Muscle of back (tissue), 11 donors: ENCODE data around the gene TCF4. TPM values are rescaled to one million over a fixed set of nuclear protein-coding genes. Genes with fewer than 3 reads are reported as not detected.

Source experiments
- DNase-seq, 3 donors: peaks; one replicate each; pipeline versions ENCODE4 v3.0.0 to v3.0.0-alpha.2; 2013
- polyA plus RNA-seq, 10 donors: library from polyadenylated mRNA; unstranded; fragments of 120-200 nt; gene quantifications; one replicate each; pipeline ENCODE4 v1.2.1, GENCODE V29; 2013; ENCODE audit not compliant: insufficient read length in 10 of 10

The TCF4 gene
- polyA plus RNA-seq, 10 donors: 96.8 to 173 (median 130) TPM

DNA sequence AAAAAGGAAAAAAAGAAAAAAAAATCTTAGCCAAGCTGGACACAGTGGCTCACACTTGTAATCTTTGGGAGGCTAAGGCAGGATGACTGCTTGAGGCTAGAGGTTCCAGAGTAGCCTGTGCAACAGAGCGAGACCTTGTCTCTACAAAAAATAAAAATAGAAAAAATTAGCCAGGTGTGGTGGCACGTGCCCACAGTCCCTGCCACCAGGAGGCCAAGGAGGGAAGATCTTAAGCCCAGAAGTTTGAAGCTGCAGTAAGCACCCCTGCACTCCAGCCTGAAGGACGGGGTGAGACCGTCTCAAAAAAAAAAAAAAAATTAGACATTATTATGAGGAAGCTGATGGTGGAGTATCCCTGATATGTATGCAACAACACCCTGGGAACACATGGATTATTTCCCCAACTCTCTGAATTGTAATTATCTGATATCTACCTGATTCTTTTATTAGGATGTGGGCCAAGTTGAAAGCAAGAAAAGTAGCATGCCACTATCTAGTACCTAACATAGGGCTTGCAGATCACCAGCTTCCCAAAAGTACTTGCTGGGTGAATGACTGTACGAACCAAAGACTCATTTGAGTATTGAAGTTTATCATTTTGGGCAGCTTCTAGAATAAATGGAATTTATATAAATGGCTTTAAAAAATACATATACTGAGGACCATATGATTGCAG, 140.9 kb downstream of the TCF4 start:
- no peak for DNase-seq

- DNase-seq: no peak
Measured at GRCh38 chr18:55444536-55444935, 143.5 kb downstream of the TCF4 start.

GRCh38 chr18:55443776-55444175, 144.2 kb downstream of the TCF4 start:
- no peak for DNase-seq

GRCh38 chr18:55442561-55442960, 145.4 kb downstream of the TCF4 start:
- DNase-seq: no peak

DNA sequence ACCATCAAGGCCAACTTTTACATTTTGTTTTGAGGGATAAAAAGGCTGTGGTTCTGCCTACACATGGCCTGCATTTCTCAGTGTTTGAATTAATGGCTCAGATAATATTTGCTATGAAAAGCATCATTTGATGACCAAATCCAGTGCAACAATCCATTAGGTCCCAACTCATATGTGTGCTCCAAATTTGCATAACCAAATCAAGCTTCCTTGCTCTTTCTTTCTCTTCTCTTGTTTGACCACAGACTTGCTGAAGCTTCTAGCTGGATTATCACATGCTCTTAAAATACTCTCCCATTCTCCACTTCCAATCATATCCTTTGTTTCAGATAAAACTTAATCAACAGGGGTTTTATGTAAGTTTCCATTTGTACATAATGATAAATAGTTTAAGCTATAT, 147.0 kb downstream of the TCF4 start:
- DNase-seq: no peak

- DNase-seq: no peak
Measured at GRCh38 chr18:55439056-55439455, 148.9 kb downstream of the TCF4 start.

GRCh38 chr18:55435592-55435991, 152.4 kb downstream of the TCF4 start:
- DNase-seq: no peak

GRCh38 chr18:55433648-55434047, 154.3 kb downstream of the TCF4 start:
- DNase-seq: no peak

DNA sequence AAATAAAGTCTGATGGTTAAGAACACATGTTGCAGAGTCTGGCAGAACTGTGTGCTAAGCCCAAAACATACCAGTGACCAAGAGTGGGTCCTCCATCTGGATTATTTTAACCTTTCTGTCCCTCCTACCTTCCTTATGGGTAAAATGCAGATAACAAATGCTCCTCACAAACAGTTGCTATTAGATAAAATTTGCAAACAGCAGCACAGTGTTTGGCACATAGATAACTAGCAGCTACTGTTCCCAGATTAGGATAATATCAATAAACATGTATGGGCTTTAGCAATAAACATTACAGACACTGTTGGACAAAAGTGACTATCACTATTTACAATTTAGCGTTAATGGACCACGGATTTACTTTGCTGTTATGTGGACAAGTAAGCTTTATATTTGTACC, 154.9 kb downstream of the TCF4 start:
- DNase-seq: no peak

- DNase-seq: no peak
Measured at GRCh38 chr18:55432307-55433040, 155.5 kb downstream of the TCF4 start.

DNA sequence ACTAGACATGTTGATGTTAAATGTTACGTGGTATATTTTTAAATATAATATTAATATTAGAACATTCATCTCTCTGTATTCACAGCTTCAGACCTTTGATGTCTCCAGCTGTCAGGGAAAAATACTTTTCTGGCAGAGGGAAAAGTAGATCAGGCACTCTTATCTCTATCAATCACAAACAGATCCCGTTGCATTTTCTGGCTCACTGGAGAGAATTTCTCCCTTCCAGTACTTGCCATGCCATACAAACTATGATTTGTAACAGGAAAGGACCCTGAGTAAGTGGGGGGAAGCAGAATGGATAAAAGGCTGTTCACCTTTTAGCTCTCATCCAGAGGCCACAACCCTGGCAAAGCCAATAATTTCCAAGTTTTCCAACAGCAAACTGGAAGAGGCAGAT, 158.0 kb downstream of the TCF4 start:
- no peak for DNase-seq

- no peak for DNase-seq
Measured at GRCh38 chr18:55427951-55428350, 160.0 kb downstream of the TCF4 start.

DNA sequence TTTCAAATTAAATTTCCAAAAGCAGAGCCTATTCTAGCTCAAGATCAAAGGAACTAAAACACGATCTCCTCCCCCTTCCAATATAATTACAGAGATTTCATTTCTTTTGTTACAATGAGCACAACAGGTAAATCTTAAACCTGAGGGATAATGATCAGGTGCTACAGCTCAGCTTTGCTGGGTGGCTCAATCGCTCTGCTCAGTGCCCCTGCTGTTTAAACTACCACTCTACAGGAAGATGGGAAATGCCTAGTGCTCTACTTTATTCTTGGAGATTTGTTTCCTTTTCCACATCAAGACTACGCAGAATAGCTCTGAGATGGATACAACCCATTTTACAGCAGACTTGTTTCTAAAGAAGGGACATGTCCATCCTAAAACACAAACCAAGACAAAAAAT, 162.3 kb downstream of the TCF4 start:
- no peak for DNase-seq

DNA sequence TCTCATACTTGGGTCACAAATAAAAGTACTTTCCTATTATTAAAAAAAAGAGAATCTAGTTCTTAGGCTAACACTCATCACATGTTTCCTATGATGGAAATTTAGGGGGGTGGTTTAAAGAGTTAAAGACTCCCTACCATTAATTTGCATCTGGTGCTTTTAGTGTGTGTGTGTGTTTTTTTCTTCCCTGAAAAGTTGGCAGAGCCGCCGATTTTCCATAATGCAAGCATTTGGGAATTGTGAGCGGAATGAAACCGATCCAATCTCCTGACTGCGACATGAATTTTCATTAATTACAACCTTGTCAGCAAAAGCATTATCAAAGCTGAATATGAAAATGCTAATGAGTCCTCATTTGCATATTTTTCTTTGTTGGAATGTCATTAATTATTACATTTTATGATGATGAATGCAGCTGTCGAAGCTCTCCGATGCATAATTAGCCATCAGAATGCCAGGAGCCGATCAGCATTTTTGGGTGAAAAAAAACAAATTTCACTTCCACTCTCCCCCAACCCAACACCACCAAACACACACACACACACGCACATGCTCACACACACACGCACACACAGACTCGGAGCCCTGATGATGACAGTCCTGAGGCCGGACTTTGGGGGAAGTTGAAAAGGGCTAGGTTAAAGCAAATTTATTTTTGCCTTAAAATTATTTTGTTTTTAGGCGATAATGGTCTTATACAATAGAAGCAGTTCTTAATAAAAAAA, 165.4 kb downstream of the TCF4 start:
- peak; percentile 93 to 96 (median 94) for DNase-seq

DNA sequence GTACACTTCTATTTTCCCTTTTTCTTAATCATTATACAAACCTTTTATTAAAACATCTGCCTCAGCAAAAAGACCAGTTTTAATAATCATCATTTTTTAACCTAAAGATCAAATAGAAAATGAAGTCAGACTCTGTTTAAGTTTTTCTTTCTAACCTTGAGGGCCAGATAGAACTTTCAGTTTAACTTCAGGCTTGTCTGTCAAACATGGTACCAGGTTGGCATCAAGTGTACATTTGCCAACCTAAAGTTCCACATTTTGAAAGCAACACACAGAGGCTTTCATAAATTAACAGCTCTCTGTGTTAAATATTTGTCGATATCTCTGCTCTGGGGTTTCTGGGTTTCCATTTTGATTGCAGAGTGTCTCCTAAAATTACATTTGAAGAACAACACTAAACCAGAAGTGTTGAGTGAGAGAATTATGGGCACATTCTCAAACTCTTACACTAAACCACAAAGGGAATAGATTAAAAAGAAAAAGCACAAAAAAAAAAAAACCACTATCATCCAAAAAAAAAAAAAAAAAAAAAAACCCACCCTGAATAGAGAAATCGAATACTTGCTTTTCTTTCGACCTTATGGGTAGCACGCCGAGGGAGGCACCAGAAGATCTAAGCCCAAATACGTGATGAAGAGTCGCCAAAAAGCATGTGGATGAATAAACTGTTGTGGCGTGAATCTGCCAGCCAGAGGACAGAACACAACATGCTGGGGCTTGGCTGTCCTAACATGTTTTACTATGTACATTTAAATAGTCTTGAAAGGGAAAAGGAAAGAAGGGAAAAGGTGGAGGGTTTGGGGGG, 166.2 kb downstream of the TCF4 start:
- DNase-seq: peak in 2 of 3 donors; percentile 66 to 86

DNA sequence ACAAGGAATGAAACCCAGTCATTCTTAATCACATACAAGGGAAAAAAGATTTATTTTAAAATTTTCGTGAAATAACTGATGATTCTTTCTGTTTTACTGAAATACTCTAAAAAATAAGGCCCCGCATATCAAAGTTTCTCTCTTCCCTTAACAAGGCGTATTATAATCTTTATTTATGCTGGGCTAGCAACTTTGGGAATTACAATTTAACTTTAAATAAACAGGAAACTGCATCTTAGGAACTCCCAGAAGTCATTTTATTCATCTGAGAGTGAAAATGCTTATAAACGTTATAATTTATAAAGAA, 166.7 kb downstream of the TCF4 start:
- no peak for DNase-seq

DNA sequence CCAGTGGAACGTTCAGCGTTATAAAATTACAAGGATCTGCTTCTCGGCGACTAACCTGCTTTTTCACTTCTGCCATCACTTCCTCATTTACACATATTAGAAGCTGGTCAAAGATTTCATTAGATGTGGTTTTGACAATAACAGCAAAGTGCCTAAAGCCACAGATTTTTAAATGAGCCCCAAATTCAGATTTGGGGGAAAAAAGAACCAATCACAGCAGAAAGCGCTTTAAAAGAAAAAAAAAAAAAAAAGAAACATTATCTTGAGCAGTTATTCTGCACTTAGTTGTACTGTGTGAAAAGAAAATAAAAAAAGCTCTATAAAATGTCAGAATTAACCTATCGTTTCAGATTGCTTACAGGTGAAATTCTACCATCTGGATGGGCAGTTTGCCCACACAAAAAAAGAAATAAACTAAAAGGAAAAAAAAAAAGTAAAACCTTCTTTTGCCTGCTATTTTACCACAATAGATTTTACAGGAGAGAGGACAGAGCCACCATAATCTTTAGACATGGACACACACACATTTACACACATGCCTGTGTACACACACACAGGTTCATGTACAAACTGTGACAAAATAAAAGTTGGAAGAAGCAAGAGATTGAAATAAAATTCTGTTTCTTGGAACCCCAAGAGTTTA, 167.2 kb downstream of the TCF4 start:
- peak in 1 of 3 donors; percentile 61 for DNase-seq

GRCh38 chr18:55419947-55420664, 167.9 kb downstream of the TCF4 start:
- peak in 1 of 3 donors; percentile 76 for DNase-seq

DNA sequence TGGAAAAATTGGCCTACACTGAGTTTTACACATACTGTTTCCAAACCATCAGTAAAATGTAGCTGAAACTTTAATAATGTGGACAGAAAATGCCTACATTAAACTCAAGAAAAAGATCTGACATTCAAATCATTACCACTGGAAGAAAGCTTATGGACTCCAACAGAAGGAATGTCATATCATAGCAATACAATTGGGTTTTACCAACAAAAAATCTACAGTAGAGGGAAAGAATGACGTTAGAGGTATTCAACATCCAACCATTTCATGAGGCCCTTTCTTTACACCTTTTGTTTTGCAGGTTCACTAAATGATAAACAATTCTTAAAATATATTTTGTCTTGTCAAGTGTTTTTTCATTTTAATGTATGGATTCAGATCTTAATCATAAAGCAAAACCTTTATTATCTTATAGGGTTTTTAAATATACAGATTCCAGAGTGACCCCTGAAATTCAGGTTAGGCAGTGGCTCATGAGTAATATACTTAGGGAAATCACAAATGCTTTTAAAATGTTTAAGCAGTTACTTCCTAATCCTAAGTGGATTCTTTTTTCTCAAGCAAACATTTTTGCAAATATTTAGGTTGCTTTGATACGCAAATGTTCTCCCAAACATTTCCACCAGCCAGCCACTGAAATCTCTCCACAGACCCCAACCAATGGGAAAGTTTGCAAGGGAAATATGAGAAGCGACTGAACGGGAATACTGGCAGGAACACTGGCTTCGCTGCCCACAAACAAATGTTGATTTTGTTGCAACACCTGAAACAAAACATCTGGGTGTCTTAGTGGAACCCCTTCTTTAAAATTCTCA, 168.7 kb downstream of the TCF4 start:
- DNase-seq: peak in 2 of 3 donors; percentile 60 to 83

- DNase-seq: no peak
Measured at GRCh38 chr18:55418439-55418838, 169.6 kb downstream of the TCF4 start.
